ENCODE data around the gene CCDC81.
"Not testable (repeated sequence)": the region's sequence is repeated elsewhere in the genome, so short reads cannot be mapped to it uniquely, and the experiment has no call there.

The CCDC81 gene

DNA sequence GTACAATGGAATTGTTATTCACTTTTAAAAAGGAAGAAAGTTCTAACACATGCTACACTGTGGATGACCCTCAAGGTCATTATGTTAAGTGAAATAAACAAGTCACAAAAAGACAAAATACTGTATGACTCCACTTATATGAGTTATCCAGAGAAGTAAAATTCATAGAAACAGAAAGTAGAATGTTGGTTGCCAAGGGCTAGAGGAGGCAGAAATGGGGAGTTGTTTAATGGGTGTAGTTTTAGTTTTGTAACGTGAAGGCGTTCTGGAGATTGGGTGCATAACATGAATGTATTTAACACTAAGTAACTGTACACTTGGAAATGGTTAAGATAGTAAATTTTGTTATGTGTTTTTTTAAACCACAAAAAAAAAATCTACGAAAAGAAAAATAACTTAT is 43.8 kb downstream of the CCDC81 start:
- Histone ChIP-seq H3F3A (ENCODE audit: control insufficient read depth, insufficient read depth) (no peaks in the 10 kb centered on the region), H3K4me2 (ENCODE audit: low read length) (no peak overlapping the region), H3K79me2 (ENCODE audit: control insufficient read depth, low read length) (no peaks in the 10 kb centered on the region), H4K20me1 (ENCODE audit: control insufficient read depth, insufficient read depth, low read depth, low read length) (no peaks in the 10 kb centered on the region), H3K27me3 (ENCODE audit: control insufficient read depth, low read length) (no peaks in the 10 kb centered on the region; the same call in 1 of the 2 replicates), H3K9me2 (replicated peaks; ENCODE audit: control insufficient read depth, low read length) (no peaks in the 10 kb centered on the region), H3K4me1 (ENCODE audit: control insufficient read depth, low read length) (no peaks in the 10 kb centered on the region), H3K36me3 (ENCODE audit: control insufficient read depth, low read length) (no peaks in the 10 kb centered on the region), H3K4me3 (ENCODE audit: low read length) (no peak overlapping the region), H3K9me3 (ENCODE audit: control insufficient read depth, insufficient read depth, low read length) (no peaks in the 10 kb centered on the region), H3K27ac (ENCODE audit: low read depth, low read length) (no peak overlapping the region)
- TF ChIP-seq, protein P1, sequence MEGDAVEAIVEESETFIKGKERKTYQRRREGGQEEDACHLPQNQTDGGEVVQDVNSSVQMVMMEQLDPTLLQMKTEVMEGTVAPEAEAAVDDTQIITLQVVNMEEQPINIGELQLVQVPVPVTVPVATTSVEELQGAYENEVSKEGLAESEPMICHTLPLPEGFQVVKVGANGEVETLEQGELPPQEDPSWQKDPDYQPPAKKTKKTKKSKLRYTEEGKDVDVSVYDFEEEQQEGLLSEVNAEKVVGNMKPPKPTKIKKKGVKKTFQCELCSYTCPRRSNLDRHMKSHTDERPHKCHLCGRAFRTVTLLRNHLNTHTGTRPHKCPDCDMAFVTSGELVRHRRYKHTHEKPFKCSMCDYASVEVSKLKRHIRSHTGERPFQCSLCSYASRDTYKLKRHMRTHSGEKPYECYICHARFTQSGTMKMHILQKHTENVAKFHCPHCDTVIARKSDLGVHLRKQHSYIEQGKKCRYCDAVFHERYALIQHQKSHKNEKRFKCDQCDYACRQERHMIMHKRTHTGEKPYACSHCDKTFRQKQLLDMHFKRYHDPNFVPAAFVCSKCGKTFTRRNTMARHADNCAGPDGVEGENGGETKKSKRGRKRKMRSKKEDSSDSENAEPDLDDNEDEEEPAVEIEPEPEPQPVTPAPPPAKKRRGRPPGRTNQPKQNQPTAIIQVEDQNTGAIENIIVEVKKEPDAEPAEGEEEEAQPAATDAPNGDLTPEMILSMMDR (IDR thresholded peaks at IDR 0.05; ENCODE audit: low read depth, low read length, poor library complexity, severe bottlenecking) = no peak
- no peak for TF ChIP-seq EZH2phosphoT487 (IDR thresholded peaks at IDR 0.05; ENCODE audit: borderline replicate concordance, low read length)

DNA sequence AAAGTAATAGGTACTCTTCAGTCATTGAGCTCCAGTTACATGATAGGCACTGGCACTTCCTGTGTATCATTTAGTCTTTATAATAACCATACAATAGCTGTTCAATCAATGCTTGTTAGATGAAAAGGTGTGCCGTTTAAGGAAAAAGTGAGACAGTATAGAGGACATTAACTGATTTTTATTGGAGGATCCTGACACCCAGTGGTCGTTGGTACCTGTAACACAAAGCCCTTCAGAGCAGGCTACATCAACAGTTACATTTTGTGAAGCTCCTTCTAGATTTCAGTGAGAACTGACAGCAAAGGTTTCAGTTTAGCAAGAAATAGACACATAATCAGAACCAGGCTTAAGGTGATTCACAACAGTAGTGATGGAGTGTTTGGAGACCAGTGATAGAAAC is 44.2 kb downstream of the CCDC81 start:
- Histone ChIP-seq H3K4me1 (ENCODE audit: control insufficient read depth, low read length) (no peaks in the 10 kb centered on the region), H3K79me2 (ENCODE audit: control insufficient read depth, low read length) (no peaks in the 10 kb centered on the region), H3F3A (ENCODE audit: control insufficient read depth, insufficient read depth) (no peaks in the 10 kb centered on the region), H3K4me2 (ENCODE audit: low read length) (no peak overlapping the region), H4K20me1 (ENCODE audit: control insufficient read depth, insufficient read depth, low read depth, low read length) (no peaks in the 10 kb centered on the region), H3K27me3 (ENCODE audit: control insufficient read depth, low read length) (no peaks in the 10 kb centered on the region; the same call in 1 of the 2 replicates), H3K9me2 (replicated peaks; ENCODE audit: control insufficient read depth, low read length) (no peaks in the 10 kb centered on the region), H3K4me3 (ENCODE audit: low read length) (no peak overlapping the region), H3K36me3 (ENCODE audit: control insufficient read depth, low read length) (no peaks in the 10 kb centered on the region), H3K9me3 (ENCODE audit: control insufficient read depth, insufficient read depth, low read length) (no peaks in the 10 kb centered on the region), H3K27ac (ENCODE audit: low read depth, low read length) (no peak overlapping the region)
- TF ChIP-seq EZH2phosphoT487 (IDR thresholded peaks at IDR 0.05; ENCODE audit: borderline replicate concordance, low read length) = no peak
- TF ChIP-seq, protein P1 (IDR thresholded peaks at IDR 0.05; ENCODE audit: low read depth, low read length, poor library complexity, severe bottlenecking) = no peak

GRCh38 chr11:86421946-86422345 is 47.3 kb downstream of the CCDC81 start:
- no peaks in the 10 kb centered on the region for H3K9me3 ChIP-seq (ENCODE audit: control insufficient read depth, insufficient read depth, low read length)
- H3K4me3 ChIP-seq (ENCODE audit: low read length) = no peak overlapping the region
- no peaks in the 10 kb centered on the region for H3K9me2 ChIP-seq (replicated peaks; ENCODE audit: control insufficient read depth, low read length)
- H3K4me2 ChIP-seq (ENCODE audit: low read length) = no peak overlapping the region
- no peak overlapping the region for H3K27ac ChIP-seq (ENCODE audit: low read depth, low read length)
- TF ChIP-seq, protein P1 (IDR thresholded peaks at IDR 0.05; ENCODE audit: low read depth, low read length, poor library complexity, severe bottlenecking) = no peak
- no peak for TF ChIP-seq EZH2phosphoT487 (IDR thresholded peaks at IDR 0.05; ENCODE audit: borderline replicate concordance, low read length)
- no peaks in the 10 kb centered on the region for H3F3A ChIP-seq (ENCODE audit: control insufficient read depth, insufficient read depth)
- no peaks in the 10 kb centered on the region for H3K27me3 ChIP-seq (ENCODE audit: control insufficient read depth, low read length)
- H3K79me2 ChIP-seq (ENCODE audit: control insufficient read depth, low read length) = no peaks in the 10 kb centered on the region
- no peaks in the 10 kb centered on the region for H3K4me1 ChIP-seq (ENCODE audit: control insufficient read depth, low read length)
- H4K20me1 ChIP-seq (ENCODE audit: control insufficient read depth, insufficient read depth, low read depth, low read length) = no peaks in the 10 kb centered on the region
- H3K36me3 ChIP-seq (ENCODE audit: control insufficient read depth, low read length) = no peaks in the 10 kb centered on the region

DNA sequence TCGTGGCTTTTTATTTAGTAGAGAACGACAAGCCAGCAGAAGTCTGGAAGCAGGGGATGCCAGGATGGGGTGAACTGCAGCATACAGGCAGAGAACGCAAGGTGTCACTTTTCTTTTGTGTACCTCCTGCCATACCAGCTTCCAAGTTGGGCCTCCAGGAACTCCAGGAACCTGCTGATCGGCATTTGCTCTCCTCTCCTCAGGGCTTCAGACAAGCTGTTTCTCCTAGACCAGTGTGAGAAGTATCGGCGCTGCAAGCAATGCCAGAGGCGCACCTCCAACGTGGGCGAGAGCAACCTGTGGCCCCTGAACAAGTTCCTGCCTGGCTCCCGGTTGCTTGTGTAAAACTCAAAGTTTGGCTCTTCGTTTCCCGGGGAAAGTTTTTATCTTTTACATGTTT is 47.7 kb downstream of the CCDC81 start:
- no peak for TF ChIP-seq EZH2phosphoT487 (IDR thresholded peaks at IDR 0.05; ENCODE audit: borderline replicate concordance, low read length)
- TF ChIP-seq, protein P1 (IDR thresholded peaks at IDR 0.05; ENCODE audit: low read depth, low read length, poor library complexity, severe bottlenecking) = no peak
- H3K79me2 ChIP-seq (ENCODE audit: control insufficient read depth, low read length) = no peaks in the 10 kb centered on the region
- no peaks in the 10 kb centered on the region for H3K9me2 ChIP-seq (replicated peaks; ENCODE audit: control insufficient read depth, low read length)
- H3K27ac ChIP-seq (ENCODE audit: low read depth, low read length) = no peak overlapping the region
- H3K4me1 ChIP-seq (ENCODE audit: control insufficient read depth, low read length) = no peaks in the 10 kb centered on the region
- H3K4me2 ChIP-seq (ENCODE audit: low read length) = no peak overlapping the region
- no peak overlapping the region for H3K4me3 ChIP-seq (ENCODE audit: low read length)
- no peaks in the 10 kb centered on the region for H3F3A ChIP-seq (ENCODE audit: control insufficient read depth, insufficient read depth)
- no peaks in the 10 kb centered on the region for H3K36me3 ChIP-seq (ENCODE audit: control insufficient read depth, low read length)
- H4K20me1 ChIP-seq (ENCODE audit: control insufficient read depth, insufficient read depth, low read depth, low read length) = no peaks in the 10 kb centered on the region
- no peaks in the 10 kb centered on the region for H3K27me3 ChIP-seq (ENCODE audit: control insufficient read depth, low read length)
- H3K9me3 ChIP-seq (ENCODE audit: control insufficient read depth, insufficient read depth, low read length) = no peaks in the 10 kb centered on the region

- not testable (repeated sequence) for H3K79me2 ChIP-seq (ENCODE audit: control insufficient read depth, low read length); H3K4me1 ChIP-seq (ENCODE audit: control insufficient read depth, low read length); H3K27ac ChIP-seq (ENCODE audit: low read depth, low read length); H3K4me2 ChIP-seq (ENCODE audit: low read length); H4K20me1 ChIP-seq (ENCODE audit: control insufficient read depth, insufficient read depth, low read depth, low read length); H3F3A ChIP-seq (ENCODE audit: control insufficient read depth, insufficient read depth); H3K27me3 ChIP-seq (ENCODE audit: control insufficient read depth, low read length); H3K9me2 ChIP-seq (replicated peaks; ENCODE audit: control insufficient read depth, low read length); H3K4me3 ChIP-seq (ENCODE audit: low read length); H3K36me3 ChIP-seq (ENCODE audit: control insufficient read depth, low read length); H3K9me3 ChIP-seq (ENCODE audit: control insufficient read depth, insufficient read depth, low read length)
Measured at GRCh38 chr11:86423488-86423887, 48.8 kb downstream of the CCDC81 start.
